Putamen (tissue), 1 donor: ENCODE results near the gene KANK2.
"Not testable (repeated sequence)": the region's sequence is repeated elsewhere in the genome, so short reads cannot be mapped to it uniquely, and the experiment has no call there.

Source experiments
- DNase-seq: peaks from one replicate; pipeline ENCODE4 v3.0.0-alpha.2; 2016; ENCODE audit warnings: low spot score

Gene KANK2

DNA sequence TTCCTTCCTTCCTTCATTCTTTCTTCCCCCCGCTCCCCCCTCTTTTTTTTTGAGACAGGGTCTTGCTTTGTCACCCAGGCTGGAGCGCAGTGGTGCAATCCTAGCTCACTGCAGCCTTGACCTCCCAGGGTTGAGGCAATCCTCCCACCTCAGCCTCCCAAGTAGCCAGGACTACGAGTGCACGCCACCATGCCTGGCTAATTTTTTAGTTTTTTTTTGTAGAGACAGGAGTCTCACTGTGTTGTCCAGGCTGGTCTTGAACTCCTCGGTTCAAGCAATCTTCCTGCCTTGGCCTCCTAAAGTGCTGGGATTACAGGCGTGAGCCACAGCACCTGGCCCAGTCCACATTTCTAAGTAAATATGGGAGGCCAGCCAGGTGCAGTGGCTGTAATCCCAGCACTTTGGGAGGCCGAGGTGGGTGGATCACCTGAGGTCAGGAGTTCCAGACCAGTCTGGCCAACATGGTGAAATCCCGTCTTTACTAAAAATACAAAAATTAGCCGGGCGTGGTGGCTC, 57.3 kb downstream of the KANK2 start:
- not testable (repeated sequence) for DNase-seq

DNA sequence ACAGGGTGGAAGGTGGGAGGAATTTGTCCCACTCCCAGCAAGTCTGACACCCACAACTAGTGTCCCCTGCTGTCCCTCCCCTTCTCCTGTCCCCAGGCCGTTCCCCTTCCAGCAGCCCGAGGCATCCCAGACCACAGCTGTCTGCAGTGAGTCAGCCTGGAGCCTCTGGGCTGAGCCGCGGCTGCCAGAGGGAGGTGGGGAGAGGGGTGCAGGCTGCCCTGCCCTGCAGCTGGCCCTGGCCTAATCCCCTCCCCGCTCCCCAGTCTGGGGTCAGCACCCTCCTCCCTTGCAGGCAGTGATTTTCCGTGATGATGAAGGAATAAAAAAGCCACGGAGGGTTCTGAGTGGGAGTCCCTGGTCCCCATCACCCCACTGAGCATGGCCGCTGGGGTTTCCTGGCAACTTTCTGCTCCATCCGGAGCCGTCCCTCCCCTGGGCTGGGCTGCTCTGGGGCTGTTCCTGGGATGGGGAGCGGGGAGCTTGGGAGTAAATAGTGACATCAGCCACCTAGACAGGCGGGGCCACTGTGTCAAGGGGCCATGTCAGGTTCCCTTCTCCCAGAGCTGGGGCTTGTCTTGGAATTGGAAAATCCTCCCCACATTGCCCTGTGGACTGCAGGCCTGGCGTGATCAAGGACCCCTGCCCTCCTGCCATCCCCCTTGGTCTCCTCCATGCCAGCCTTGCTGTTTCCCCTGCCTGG, 58.6 kb downstream of the KANK2 start:
- peak; percentile 35 for DNase-seq

DNA sequence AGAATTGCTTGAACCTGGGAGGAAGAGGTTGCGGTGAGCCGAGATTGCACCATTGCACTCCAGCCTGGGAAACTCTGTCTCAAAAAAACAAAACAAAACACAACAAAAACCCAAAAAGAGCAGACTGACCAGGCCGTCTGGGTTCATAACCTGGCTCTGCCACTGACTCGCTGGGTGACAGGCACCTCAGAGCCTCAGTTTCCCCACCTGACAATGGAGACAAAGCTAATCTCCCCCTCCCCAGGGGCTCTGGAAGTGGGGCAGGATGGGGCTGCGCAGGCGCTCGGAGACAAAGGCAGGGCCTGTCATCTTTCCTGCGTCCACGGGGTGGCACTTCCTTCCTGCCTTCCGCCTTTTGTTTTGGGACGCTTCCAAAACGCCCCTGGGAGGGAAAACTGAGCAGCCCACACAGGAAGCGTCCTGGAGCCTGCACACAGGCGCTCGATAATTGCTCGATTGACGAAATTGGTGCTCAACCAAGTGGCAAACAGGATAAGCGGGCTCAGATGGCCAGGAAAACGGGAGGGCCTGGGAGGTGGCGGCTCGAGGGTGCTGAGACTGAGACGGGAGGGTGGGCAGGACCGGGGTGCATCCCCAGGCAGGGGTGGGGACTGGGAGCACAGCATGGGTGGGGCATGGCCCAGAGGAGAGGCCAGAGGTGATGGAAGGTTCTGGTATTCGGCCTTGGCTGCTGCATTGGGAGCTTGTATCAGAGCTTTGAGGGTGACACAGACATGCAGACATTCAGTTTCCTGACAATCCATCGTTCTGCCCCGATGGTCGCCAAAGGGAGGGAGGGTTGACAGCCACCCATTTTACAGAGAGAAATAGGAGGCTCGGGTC, 59.6 kb downstream of the KANK2 start:
- peak; percentile 79 for DNase-seq

DNA sequence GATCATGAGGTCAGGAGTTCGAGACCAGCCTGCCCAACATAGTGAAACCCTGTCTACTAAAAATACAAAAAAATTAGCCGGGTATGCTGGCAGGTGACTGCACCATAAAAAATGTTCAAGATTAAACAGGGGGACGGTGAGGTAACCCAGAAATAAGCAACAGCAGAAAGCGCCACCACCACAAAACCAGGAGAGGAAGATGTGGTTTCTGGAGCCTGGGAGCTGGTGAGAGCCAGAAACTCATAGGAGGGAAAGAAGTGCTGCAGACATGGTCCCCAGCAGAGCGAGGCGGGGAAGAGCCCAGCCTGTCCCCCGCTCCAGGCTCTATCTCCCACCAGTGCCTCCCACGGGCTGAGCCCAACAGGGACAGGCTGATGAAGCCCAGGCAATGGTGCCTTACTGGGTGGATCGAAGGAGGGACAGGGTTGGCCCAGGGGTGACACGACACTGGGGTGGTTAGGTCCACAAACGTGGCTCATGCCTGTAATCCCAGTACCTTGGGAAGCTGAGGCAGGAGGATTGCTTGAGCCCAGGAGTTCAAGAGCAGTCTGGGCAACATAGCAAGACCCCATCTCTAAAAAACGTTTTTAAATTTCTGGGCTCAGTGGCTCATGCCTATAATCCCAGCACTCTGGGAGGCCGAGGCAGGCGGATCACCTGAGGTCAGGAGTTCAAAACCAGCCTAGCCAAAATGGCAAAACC, 60.8 kb downstream of the KANK2 start:
- DNase-seq: no peak

DNA sequence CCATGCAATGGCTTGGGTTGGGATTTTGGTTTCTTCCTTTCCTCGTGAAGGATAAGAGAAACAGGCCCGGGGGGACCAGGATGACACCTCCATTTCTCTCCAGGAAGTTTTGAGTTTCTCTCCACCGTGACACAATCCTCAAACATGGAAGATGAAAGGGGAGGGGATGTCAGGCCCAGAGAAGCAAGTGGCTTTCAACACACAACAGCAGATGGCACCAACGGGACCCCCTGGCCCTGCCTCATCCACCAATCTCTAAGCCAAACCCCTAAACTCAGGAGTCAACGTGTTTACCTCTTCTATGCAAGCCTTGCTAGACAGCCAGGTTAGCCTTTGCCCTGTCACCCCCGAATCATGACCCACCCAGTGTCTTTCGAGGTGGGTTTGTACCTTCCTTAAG, 65.9 kb downstream of the KANK2 start:
- no peak for DNase-seq

DNA sequence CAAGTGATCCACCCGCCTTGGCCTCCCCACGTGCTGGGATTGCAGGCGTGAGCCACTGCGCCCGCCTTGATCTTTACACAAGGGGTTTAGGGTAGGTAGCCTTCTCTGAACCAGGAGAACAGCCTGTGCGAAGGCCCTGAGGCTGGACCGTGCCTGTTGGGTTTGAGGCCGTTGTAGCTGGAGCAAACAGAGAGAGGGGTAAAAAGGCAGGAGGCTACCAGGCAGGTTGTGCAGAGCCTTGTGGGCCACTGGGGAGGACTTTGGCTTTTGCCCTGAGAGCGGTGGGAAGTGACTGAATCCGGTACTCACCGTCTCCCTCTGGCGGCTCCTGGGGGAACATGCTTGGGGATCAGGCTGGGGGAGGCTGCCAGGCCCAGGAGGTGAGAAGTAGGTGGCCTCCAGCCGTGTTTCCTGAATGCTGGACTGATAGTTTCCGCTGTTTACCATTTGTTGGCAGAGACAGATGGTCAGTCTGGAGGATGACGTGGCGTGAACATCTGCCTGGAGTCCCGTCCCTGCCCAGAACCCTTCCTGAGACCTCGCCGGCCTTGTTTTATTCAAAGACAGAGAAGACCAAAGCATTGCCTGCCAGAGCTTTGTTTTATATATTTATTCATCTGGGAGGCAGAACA, 66.4 kb downstream of the KANK2 start:
- DNase-seq: peak; percentile 36

DNA sequence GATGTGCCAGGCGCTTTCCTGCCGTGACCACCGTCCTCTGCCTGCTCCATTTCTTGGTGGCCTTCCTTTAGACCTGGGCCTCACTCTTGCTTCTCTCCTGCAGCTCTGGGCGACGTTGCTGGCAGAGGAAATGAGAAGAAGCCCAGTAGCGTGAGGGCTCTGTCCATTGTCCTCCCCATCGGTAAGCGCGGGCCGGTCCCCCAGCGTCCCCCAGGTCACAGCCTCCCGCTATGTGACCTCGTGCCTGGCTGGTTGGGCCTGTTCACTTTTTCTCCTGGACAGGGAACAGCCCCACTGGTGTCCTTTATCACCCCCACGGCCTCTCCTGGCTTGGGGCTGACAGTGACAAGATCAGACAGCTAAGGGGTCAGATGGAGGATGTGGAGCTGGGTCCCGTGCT, 69.4 kb downstream of the KANK2 start:
- no peak for DNase-seq

DNA sequence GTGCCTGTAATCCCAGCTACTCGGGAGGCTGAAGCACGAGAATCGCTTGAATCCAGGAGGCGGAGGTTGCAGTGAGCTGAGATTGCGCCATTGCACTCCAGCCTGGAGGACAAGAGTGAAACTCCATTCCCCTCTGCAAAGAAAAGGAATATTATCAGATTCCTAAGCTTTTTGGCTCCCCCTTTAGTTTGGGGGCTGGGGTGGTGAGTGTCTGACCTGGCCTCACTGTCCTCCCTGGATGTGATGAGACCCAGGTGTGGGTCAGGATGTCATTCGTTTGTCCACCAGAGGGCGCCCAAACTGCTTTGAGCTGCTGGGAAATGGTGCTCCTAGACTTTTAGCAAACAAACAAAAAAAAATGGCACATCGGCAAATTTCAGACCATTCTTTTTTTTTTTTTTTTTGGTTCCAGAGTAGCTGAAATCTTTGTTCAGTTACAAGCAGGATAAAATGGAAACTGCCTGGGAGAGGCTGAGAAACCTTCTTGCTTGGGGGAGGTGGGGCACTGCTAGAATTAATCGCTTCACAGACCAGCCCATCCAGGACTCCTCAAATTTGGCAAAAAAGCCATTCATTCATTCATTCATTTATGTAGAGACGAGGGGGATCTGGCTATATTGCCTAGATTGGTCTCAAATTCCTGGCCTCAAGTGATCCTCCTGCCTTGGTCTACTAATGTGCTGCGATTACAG, 71.2 kb downstream of the KANK2 start:
- DNase-seq: peak; percentile 47

DNA sequence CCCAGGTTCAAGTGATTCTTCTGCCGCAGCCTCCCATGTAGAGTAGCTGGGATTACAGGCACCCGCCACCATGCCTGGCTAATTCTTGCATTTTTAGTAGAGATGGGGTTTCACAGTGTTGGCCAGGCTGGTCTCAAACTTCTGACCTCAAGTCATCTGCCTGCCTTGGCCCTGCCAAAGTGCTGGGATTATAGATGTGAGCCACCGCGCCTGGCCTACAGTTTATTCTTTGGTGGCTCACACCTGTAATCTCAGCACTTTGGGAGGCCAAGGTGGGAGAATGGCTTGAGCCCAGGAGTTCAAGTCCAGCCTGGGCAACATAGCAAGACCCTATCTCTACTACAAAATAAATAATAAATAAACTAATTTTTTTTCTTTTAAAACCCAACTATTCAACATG, 73.2 kb downstream of the KANK2 start:
- DNase-seq: not testable (repeated sequence)

DNA sequence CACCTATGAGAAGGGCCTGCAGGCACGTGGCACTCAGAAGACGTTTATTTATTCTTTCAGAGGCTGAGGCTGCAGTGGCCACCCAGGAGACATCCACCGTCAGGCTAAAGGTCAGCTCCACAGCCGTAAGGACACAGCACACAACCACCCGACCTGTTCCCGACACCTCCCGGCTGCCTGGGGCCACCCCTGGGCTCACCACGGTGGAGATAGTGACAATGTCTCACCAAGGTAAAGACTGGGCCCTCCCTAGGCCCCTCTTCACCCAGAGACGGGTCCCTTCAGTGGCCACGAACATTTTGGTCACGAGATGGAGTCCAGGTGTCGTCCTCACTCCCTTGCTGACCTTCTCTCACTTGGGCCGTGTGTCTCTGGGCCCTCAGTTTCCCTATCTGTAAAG, 74.2 kb downstream of the KANK2 start:
- no peak for DNase-seq

DNA sequence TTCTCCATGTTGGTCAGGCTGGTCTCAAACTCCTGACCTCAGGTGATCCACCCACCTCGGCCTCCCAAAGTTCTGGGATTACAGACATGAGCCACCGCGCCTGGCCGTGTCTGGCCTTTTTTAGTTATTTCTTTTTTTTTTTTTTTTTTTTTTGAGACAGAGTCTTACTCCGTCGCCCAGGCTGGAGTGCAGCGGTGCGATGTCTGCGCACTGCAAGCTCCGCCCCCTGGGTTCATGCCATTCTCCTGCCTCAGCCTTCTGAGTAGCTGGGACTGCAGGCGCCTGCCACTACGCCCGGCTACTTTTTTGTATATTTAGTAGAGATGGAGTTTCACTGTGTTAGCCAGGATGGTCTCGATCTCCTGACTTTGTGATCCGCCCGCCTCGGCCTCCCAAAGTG, 75.4 kb downstream of the KANK2 start:
- not testable (repeated sequence) for DNase-seq

DNA sequence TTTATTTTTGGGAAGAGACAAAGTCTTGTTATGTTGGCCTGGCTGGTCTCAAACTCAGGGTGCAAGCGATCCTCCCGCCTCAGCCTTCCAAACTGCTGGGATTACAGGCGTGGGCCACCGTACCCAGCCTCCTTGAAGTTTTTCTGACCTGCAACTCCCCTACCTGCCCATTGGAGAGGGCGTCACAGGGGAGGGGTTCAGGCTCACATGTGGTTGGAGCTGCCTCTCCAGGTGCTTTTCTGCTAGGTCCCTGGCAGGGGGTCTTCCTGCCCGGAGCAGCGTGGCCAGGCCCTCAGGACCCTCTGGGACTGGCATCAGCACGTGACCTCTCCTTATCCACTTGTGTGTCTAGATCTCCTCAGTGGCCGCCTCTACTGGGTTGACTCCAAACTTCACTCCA, 80.8 kb downstream of the KANK2 start:
- no peak for DNase-seq

DNA sequence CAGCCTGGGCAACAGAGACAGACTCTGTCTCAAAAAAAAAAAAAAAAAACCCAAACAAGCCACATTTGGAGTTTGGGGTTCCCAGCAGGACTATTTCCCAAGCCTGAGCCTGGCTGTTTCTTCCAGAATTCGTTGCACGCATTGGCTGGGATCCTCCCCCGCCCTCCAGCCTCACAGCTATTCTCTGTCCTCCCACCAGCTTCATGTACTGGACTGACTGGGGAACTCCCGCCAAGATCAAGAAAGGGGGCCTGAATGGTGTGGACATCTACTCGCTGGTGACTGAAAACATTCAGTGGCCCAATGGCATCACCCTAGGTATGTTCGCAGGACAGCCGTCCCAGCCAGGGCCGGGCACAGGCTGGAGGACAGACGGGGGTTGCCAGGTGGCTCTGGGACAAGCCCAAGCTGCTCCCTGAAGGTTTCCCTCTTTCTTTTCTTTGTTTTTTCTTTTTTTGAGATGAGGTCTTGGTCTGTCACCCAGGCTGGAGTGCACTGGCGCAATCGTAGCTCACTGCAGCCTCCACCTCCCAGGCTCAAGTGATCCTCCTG, 81.4 kb downstream of the KANK2 start:
- DNase-seq: no peak

DNA sequence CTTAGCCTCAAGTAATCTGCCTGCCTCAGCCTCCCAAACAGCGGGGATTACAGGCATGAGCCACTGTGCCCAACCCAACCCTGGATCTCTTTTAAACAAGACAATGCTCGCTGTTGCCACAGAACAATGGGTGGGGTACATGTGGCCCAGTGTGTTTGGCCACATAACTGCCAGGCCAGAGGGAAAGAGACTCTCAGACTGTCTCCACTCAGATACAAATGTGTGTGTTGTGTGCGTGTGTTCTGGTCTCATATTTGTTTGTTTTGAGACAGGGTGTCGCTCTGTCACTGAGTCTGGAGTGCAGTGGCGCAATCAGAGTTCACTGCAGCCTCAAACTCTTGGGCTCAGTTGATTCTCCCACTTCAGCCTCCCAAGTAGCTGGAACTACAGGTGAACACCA, 82.3 kb downstream of the KANK2 start:
- no peak for DNase-seq
